HepG2 (cell line): ENCODE data around the gene RAD1. TPM values are rescaled to one million over a fixed set of nuclear protein-coding genes. Genes with fewer than 3 reads are reported as not detected.

ENCODE experiments used
- ADNP ChIP-seq: sonication (generic); formaldehyde crosslinking; IDR thresholded peaks from 2 replicates; pipeline ENCODE4 v1.4.0; 2020; ENCODE audit warnings: missing genetic modification reagents
- FLYWCH1 ChIP-seq: sonication (generic); formaldehyde crosslinking; IDR thresholded peaks from 2 replicates; pipeline ENCODE4 v1.8.1; 2023; ENCODE audit warnings: mild to moderate bottlenecking, missing genetic modification reagents
- GFI1 ChIP-seq: sonication (generic); formaldehyde crosslinking; IDR thresholded peaks from 2 replicates; pipeline ENCODE4 v1.5.0; 2020; ENCODE audit warnings: missing genetic modification reagents, mild to moderate bottlenecking, borderline replicate concordance
- HNF1A ChIP-seq, 2 experiments: sonication (generic) in 1 of 2; formaldehyde crosslinking in 1 of 2; IDR thresholded peaks; 2 replicates each; pipeline versions ENCODE4 v1.4.0 to v1.6.1; 2016 to 2020; ENCODE audit warnings: borderline replicate concordance in 1 of 2, low read depth in 1 of 2, mild to moderate bottlenecking in 1 of 2, missing genetic modification reagents in 1 of 2
- KAT7 ChIP-seq: IDR thresholded peaks from 2 replicates; pipeline ENCODE4 v1.6.1; 2018; ENCODE audit warnings: borderline replicate concordance, missing compliant biosample characterization
- KDM4B ChIP-seq: sonication (generic); formaldehyde crosslinking; IDR thresholded peaks from 2 replicates; pipeline ENCODE4 v1.4.0; 2020; ENCODE audit warnings: missing genetic modification reagents
- MATR3 ChIP-seq: sonication (generic); formaldehyde crosslinking; IDR thresholded peaks from 2 replicates; pipeline ENCODE4 v1.4.0; 2020; ENCODE audit warnings: missing genetic modification reagents
- MXD1 ChIP-seq: sonication (generic); formaldehyde crosslinking; IDR thresholded peaks from 2 replicates; pipeline ENCODE4 v1.4.0; 2020; ENCODE audit warnings: mild to moderate bottlenecking, missing genetic modification reagents
- NFIC ChIP-seq: IDR thresholded peaks from 2 replicates; pipeline ENCODE4 v1.6.1; 2012; ENCODE audit warnings: mild to moderate bottlenecking, low read length, inconsistent platforms
- POLR2AphosphoS2 ChIP-seq: IDR thresholded peaks from 2 replicates; pipeline ENCODE4 v1.6.1; 2011; ENCODE audit warnings: low read depth, low read length, improper control_type of control experiment
- STAT5B ChIP-seq: sonication (generic); formaldehyde crosslinking; IDR thresholded peaks from 2 replicates; pipeline ENCODE4 v1.4.0; 2020; ENCODE audit warnings: missing genetic modification reagents
- STAT6 ChIP-seq: sonication (generic); formaldehyde crosslinking; IDR thresholded peaks from 2 replicates; pipeline ENCODE4 v1.4.0; 2020; ENCODE audit warnings: missing genetic modification reagents, mild to moderate bottlenecking, borderline replicate concordance
- U2AF2 ChIP-seq: fragments of 200-400 bp; formaldehyde crosslinking; IDR thresholded peaks from 2 replicates; pipeline ENCODE4 v1.6.1; 2017; ENCODE audit warnings: low read depth, mild to moderate bottlenecking, low read length
- ZEB1 ChIP-seq: IDR thresholded peaks from 2 replicates; pipeline ENCODE4 v1.6.1; 2012; ENCODE audit warnings: mild to moderate bottlenecking, low read depth, inconsistent platforms; ENCODE audit not compliant: insufficient replicate concordance
- ZFP36L1 ChIP-seq: sonication (generic); formaldehyde crosslinking; IDR thresholded peaks from 2 replicates; pipeline ENCODE4 v1.8.0; 2022; ENCODE audit warnings: mild to moderate bottlenecking, missing genetic modification reagents, moderate library complexity
- ZFP41 ChIP-seq: sonication (generic); formaldehyde crosslinking; IDR thresholded peaks from 2 replicates; pipeline ENCODE4 v1.4.0; 2020; ENCODE audit warnings: mild to moderate bottlenecking, missing genetic modification reagents, borderline replicate concordance
- ZKSCAN8 ChIP-seq: IDR thresholded peaks from 2 replicates; pipeline ENCODE4 v1.6.1; 2016; ENCODE audit warnings: borderline replicate concordance, missing genetic modification reagents, missing compliant biosample characterization
- ZNF367 ChIP-seq: sonication (generic); formaldehyde crosslinking; IDR thresholded peaks from 2 replicates; pipeline ENCODE4 v1.4.0; 2020; ENCODE audit warnings: missing genetic modification reagents, borderline replicate concordance
- ZNF431 ChIP-seq: sonication (generic); formaldehyde crosslinking; IDR thresholded peaks from 2 replicates; pipeline ENCODE4 v1.9.0; 2022; ENCODE audit warnings: missing genetic modification reagents, low read depth, mild to moderate bottlenecking, borderline replicate concordance
- ZNF564 ChIP-seq: sonication (generic); formaldehyde crosslinking; IDR thresholded peaks from 2 replicates; pipeline ENCODE4 v1.8.1; 2023; ENCODE audit warnings: mild to moderate bottlenecking, missing genetic modification reagents
- ZNF780A ChIP-seq: sonication (generic); formaldehyde crosslinking; IDR thresholded peaks from 2 replicates; pipeline ENCODE4 v1.8.0; 2022; ENCODE audit warnings: mild to moderate bottlenecking, missing genetic modification reagents, moderate library complexity
- ZNF781 ChIP-seq: sonication (generic); formaldehyde crosslinking; IDR thresholded peaks from 2 replicates; pipeline ENCODE4 v1.5.1; 2020; ENCODE audit warnings: borderline replicate concordance, mild to moderate bottlenecking, missing genetic modification reagents; ENCODE audit errors: not compliant biosample characterization
- polyA plus RNA-seq, 8 experiments: library from polyadenylated mRNA; depleted of rRNA in 3 of 8; stranded (reverse) in 7 of 8; unstranded in 1 of 8; fragments of >200 nt; fragmentation: Illumina TruSeq in 4 of 8; extraction: Trizol in 4 of 8; gene quantifications; 2 replicates each; pipeline versions ENCODE4 v1.2.1 to v1.2.3, GENCODE V29; 2011 to 2016; ENCODE audit warnings: low read depth in 4 of 8, missing spikeins in 1 of 8, mixed read lengths in 1 of 8; ENCODE audit not compliant: insufficient read depth in 1 of 8
- total RNA-seq, 5 experiments: library from RNA; depleted of rRNA; stranded (reverse); fragments of >200 nt; fragmentation: Illumina TruSeq; extraction: Trizol; gene quantifications; 2 replicates each; pipeline ENCODE4 v1.2.3, GENCODE V29; 2016; ENCODE audit warnings: low read depth in 1 of 5

Gene RAD1
- total and polyA plus RNA-seq, 2 of the 13 experiments (the other 11 are each of a cell fraction or from before 2014, with no cell fraction given): 14.7 to 39.1 TPM

GRCh38 chr5:34915139-34915855, at the start of gene RAD1, which contains the start of gene BRIX1 (continued):
- TF ChIP-seq ZNF781 (CRISPR knock-in tag) (peak; percentile 18), ZFP36L1 (CRISPR knock-in tag) (0 out of 2 replicates have a peak, but pooled peaks have one; percentile 37), ZKSCAN8 (0 out of 2 replicates have a peak, but pooled peaks have one; percentile 26), NFIC (no peak), U2AF2 (no peak), KAT7 (CRISPR knock-in tag) (peak; percentile 76), HNF1A (IDR thresholded peaks at IDR 0.05; ENCODE audit: low read depth) (0 out of 2 replicates have a peak, but pooled peaks have one; percentile 17), HNF1A (CRISPR knock-in tag; IDR thresholded peaks at IDR 0.05; ENCODE audit: borderline replicate concordance) (peak; percentile 65; the same call in 1 of the 2 replicates), MXD1 (CRISPR knock-in tag) (peak; percentile 85; the same call in 1 of the 2 replicates), MATR3 (CRISPR knock-in tag) (no peak), ZNF564 (CRISPR knock-in tag) (peak; percentile 27; the same call in 1 of the 2 replicates), ZEB1 (no peak), ZNF780A (CRISPR knock-in tag) (peak; percentile 85), KDM4B (CRISPR knock-in tag) (peak; percentile 25; the same call in 1 of the 2 replicates), ZFP41 (CRISPR knock-in tag) (no peak), ZNF367 (no peak), FLYWCH1 (no peak), STAT5B (CRISPR knock-in tag) (no peak), POLR2AphosphoS2 (no peak), ZNF431 (CRISPR knock-in tag) (peak; percentile 55), GFI1 (CRISPR knock-in tag) (0 out of 2 replicates have a peak, but pooled peaks have one; percentile 15), ADNP (CRISPR knock-in tag) (no peak), STAT6 (peak; percentile 43; the same call in 1 of the 2 replicates)
